ENCODE measurements around the gene MEI1.

DNA sequence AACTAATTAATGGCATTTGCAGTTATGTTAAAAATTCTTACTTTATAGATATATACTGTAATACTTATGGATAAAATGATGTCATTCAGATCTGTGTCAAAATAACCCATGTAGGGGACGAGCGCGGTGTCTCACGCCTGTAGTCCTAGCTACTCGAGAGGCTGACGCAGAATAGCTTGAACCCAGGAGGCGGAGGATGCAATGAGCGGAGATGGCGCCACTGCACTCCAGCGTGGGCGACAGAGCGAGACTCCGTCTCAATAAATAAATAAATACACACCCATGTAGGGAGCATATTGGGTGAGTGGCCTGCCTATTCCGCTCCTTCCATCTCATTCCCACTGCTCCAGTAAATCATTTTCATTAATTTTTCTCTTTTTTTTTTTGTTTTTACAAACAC is 17.7 kb upstream of the MEI1 start:
- TF ChIP-seq, protein P1, sequence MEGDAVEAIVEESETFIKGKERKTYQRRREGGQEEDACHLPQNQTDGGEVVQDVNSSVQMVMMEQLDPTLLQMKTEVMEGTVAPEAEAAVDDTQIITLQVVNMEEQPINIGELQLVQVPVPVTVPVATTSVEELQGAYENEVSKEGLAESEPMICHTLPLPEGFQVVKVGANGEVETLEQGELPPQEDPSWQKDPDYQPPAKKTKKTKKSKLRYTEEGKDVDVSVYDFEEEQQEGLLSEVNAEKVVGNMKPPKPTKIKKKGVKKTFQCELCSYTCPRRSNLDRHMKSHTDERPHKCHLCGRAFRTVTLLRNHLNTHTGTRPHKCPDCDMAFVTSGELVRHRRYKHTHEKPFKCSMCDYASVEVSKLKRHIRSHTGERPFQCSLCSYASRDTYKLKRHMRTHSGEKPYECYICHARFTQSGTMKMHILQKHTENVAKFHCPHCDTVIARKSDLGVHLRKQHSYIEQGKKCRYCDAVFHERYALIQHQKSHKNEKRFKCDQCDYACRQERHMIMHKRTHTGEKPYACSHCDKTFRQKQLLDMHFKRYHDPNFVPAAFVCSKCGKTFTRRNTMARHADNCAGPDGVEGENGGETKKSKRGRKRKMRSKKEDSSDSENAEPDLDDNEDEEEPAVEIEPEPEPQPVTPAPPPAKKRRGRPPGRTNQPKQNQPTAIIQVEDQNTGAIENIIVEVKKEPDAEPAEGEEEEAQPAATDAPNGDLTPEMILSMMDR (IDR thresholded peaks at IDR 0.05): no peak
- TF ChIP-seq POLR2A (IDR thresholded peaks at IDR 0.05): no peak

Data from testis (tissue), 2 donors.